WTC11 (cell line): ENCODE results near the gene ATG13. TPM values are rescaled to one million over a fixed set of nuclear protein-coding genes. Genes with fewer than 3 reads are reported as not detected.

Experiments
- ATAC-seq: fragments of 200-7000 bp; cut with Tn5 transposase; 2 replicates; pipeline ENCODE4 v1.10.0; 2021; ENCODE audit warnings: mild to moderate bottlenecking, moderate library complexity
- CTCF ChIA-PET: fragments of 300-600 bp; sonication (Branson Sonifier 250); formaldehyde crosslinking; loops from one replicate; lab custom pipeline; 2021; ENCODE audit warnings: antibody characterized with exemption; lab: Charles Lee
- POLR2A ChIA-PET: fragments of 350-600 bp; sonication (Branson Sonifier 250); formaldehyde crosslinking; loops from one replicate; lab custom pipeline; 2021; ENCODE audit warnings: antibody characterized with exemption; lab: Charles Lee
- DNase-seq: peaks from one replicate; pipeline ENCODE4 v3.0.0; 2021; ENCODE audit warnings: low spot score
- H3K27ac Mint-ChIP-seq: 2 replicates; pipeline ENCODE4 v1.8.0; 2021; ENCODE audit warnings: mixed read lengths
- H3K27me3 Mint-ChIP-seq: 2 replicates; pipeline ENCODE4 v1.8.0; 2021; ENCODE audit warnings: low read depth, mild to moderate bottlenecking, moderate library complexity, mixed read lengths
- H3K36me3 Mint-ChIP-seq: 2 replicates; pipeline ENCODE4 v1.8.0; 2021; ENCODE audit warnings: mixed read lengths
- H3K4me1 Mint-ChIP-seq: 2 replicates; pipeline ENCODE4 v1.8.0; 2022; ENCODE audit warnings: mixed read lengths
- H3K4me3 Mint-ChIP-seq: 2 replicates; pipeline ENCODE4 v1.8.0; 2021; ENCODE audit warnings: mild to moderate bottlenecking, moderate library complexity, mixed read lengths
- H3K9me3 Mint-ChIP-seq: 2 replicates; pipeline ENCODE4 v1.8.0; 2021; ENCODE audit warnings: mixed read lengths
- ATF1 ChIP-seq: sonication (generic); formaldehyde crosslinking; IDR thresholded peaks from 2 replicates; pipeline ENCODE4 v1.8.1; 2023; ENCODE audit warnings: mild to moderate bottlenecking, moderate library complexity, missing genetic modification reagents
- CREB1 ChIP-seq: sonication (generic); formaldehyde crosslinking; IDR thresholded peaks from 2 replicates; pipeline ENCODE4 v1.8.0; 2023; ENCODE audit warnings: mild to moderate bottlenecking, missing genetic modification reagents
- CREM ChIP-seq: sonication (generic); formaldehyde crosslinking; IDR thresholded peaks from 2 replicates; pipeline ENCODE4 v1.8.1; 2022; ENCODE audit warnings: mild to moderate bottlenecking, missing genetic modification reagents, moderate library complexity
- FOXP1 ChIP-seq: sonication (generic); formaldehyde crosslinking; IDR thresholded peaks from 2 replicates; pipeline ENCODE4 v1.8.0; 2022; ENCODE audit warnings: missing genetic modification reagents, mild to moderate bottlenecking, moderate library complexity, borderline replicate concordance
- HMGA2 ChIP-seq: fragments of 250-450 bp; sonication (Bioruptor Pico); IDR thresholded peaks from 2 replicates; pipeline ENCODE4 v1.4.0; 2021; ENCODE audit warnings: mild to moderate bottlenecking, moderate library complexity
- MYBL2 ChIP-seq: sonication (generic); formaldehyde crosslinking; IDR thresholded peaks from 2 replicates; pipeline ENCODE4 v1.8.1; 2023; ENCODE audit warnings: mild to moderate bottlenecking, moderate library complexity, missing genetic modification reagents
- NFE2L1 ChIP-seq: sonication (generic); formaldehyde crosslinking; IDR thresholded peaks from 2 replicates; pipeline ENCODE4 v1.8.1; 2023; ENCODE audit warnings: missing genetic modification reagents
- NR1H2 ChIP-seq: sonication (generic); formaldehyde crosslinking; IDR thresholded peaks from 2 replicates; pipeline ENCODE4 v1.9.0; 2021; ENCODE audit warnings: mild to moderate bottlenecking, moderate library complexity, missing genetic modification reagents
- OVOL2 ChIP-seq: fragments of 250-450 bp; sonication (Bioruptor Pico); IDR thresholded peaks from 2 replicates; pipeline ENCODE4 v1.9.0; 2021; ENCODE audit warnings: mild to moderate bottlenecking, borderline replicate concordance
- SOX15 ChIP-seq: fragments of 250-450 bp; sonication (Bioruptor Pico); IDR thresholded peaks from 2 replicates; pipeline ENCODE4 v1.9.0; 2021; ENCODE audit warnings: mild to moderate bottlenecking
- SP1 ChIP-seq: sonication (generic); formaldehyde crosslinking; conservative IDR thresholded peaks from 2 replicates; pipeline ENCODE4 v1.8.1; 2022; ENCODE audit warnings: missing genetic modification reagents
- TCF7 ChIP-seq: sonication (generic); formaldehyde crosslinking; IDR thresholded peaks from 2 replicates; pipeline ENCODE4 v1.8.0; 2022; ENCODE audit warnings: mild to moderate bottlenecking, low read depth, missing genetic modification reagents, moderate library complexity
- TP53 ChIP-seq: sonication (generic); formaldehyde crosslinking; IDR thresholded peaks from 2 replicates; pipeline ENCODE4 v1.8.1; 2023; ENCODE audit warnings: mild to moderate bottlenecking, missing genetic modification reagents
- ZNF263 ChIP-seq: sonication (generic); formaldehyde crosslinking; IDR thresholded peaks from 2 replicates; pipeline ENCODE4 v1.8.1; 2022; ENCODE audit warnings: low read depth, mild to moderate bottlenecking, moderate library complexity, missing genetic modification reagents
- ZNF317 ChIP-seq: sonication (generic); formaldehyde crosslinking; IDR thresholded peaks from 2 replicates; pipeline ENCODE4 v1.8.1; 2023; ENCODE audit warnings: low read depth, mild to moderate bottlenecking, moderate library complexity, missing genetic modification reagents, borderline replicate concordance
- ZNF396 ChIP-seq: fragments of 250-450 bp; sonication (Bioruptor Pico); IDR thresholded peaks from 2 replicates; pipeline ENCODE4 v1.8.0; 2021; ENCODE audit warnings: mild to moderate bottlenecking, moderate library complexity, borderline replicate concordance
- total RNA-seq: library from RNA; stranded (reverse); gene quantifications from 3 replicates; pipeline ENCODE4 v1.2.3, GENCODE V29; 2021
- TF ChIP-seq, protein P1 (sequence below): sonication (generic); formaldehyde crosslinking; IDR thresholded peaks from 2 replicates; pipeline ENCODE4 v1.8.0; 2022; ENCODE audit warnings: mild to moderate bottlenecking, missing genetic modification reagents
- TF ChIP-seq, protein P2 (sequence below): sonication (generic); formaldehyde crosslinking; IDR thresholded peaks from 2 replicates; pipeline ENCODE4 v1.8.1; 2022; ENCODE audit warnings: low read depth, mild to moderate bottlenecking, moderate library complexity, missing genetic modification reagents, borderline replicate concordance
- TF ChIP-seq, protein P3 (sequence below): sonication (generic); formaldehyde crosslinking; IDR thresholded peaks from 2 replicates; pipeline ENCODE4 v1.8.0; 2022; ENCODE audit warnings: mild to moderate bottlenecking, missing genetic modification reagents
- TF ChIP-seq, protein P4 (sequence below): fragments of 250-450 bp; sonication (Bioruptor Pico); conservative IDR thresholded peaks from 2 replicates; pipeline ENCODE4 v1.9.0; 2021; ENCODE audit warnings: mild to moderate bottlenecking
- TF ChIP-seq, protein P5 (sequence below): sonication (generic); formaldehyde crosslinking; IDR thresholded peaks from 2 replicates; pipeline ENCODE4 v1.8.1; 2022; ENCODE audit warnings: missing genetic modification reagents, borderline replicate concordance

ATG13 gene
- total RNA-seq, 1 experiment from 2014 or later = 85.4 TPM

DNA sequence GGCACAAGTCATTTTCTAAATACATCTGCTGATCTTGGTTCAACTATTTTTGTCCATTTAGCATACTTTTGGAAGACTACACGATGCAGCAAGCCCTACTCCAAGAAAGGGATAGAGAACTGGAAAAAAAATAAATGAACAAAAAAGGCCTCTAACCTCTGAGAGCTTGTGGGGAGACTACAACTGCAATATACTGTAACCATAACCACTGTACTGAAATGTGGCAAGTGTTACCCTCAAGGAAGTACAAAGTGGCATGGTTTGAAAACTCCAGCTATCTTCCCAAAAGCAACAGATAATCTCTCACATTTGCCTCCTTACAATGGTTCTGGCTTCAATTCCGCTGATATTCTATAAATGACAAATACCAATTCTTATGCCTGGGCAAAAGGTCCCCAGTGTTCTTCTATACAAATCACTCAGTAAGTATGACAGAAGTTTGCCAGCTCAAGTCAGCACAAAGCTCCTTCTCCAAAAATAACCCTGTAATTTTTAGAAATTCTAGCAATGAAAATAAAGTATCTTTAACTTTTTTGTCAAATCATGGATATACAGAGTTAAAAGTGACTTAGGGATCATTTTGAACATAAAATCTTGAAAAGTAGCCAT is 46.5 kb upstream of the ATG13 start:
- Mint-ChIP-seq H3K27me3 (no peaks in the 10 kb centered on the region), H3K4me3 (no peak overlapping the region), H3K27ac (no peak overlapping the region), H3K9me3 (peaks cover 8% of the 10 kb centered on the region), H3K4me1 (peaks cover 3% of the 10 kb centered on the region; the same call in 1 of the 2 replicates), H3K36me3 (peaks cover 9% of the 10 kb centered on the region)
- no peak for TF ChIP-seq ZNF396 (CRISPR knock-in tag)
- TF ChIP-seq NFE2L1 (CRISPR knock-in tag) = no peak
- TF ChIP-seq, protein P1, sequence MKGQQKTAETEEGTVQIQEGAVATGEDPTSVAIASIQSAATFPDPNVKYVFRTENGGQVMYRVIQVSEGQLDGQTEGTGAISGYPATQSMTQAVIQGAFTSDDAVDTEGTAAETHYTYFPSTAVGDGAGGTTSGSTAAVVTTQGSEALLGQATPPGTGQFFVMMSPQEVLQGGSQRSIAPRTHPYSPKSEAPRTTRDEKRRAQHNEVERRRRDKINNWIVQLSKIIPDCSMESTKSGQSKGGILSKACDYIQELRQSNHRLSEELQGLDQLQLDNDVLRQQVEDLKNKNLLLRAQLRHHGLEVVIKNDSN (CRISPR knock-in tag) = no peak
- TF ChIP-seq, protein P2, sequence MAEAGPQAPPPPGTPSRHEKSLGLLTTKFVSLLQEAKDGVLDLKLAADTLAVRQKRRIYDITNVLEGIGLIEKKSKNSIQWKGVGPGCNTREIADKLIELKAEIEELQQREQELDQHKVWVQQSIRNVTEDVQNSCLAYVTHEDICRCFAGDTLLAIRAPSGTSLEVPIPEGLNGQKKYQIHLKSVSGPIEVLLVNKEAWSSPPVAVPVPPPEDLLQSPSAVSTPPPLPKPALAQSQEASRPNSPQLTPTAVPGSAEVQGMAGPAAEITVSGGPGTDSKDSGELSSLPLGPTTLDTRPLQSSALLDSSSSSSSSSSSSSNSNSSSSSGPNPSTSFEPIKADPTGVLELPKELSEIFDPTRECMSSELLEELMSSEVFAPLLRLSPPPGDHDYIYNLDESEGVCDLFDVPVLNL = no peak
- TF ChIP-seq TP53 (CRISPR knock-in tag) = no peak
- TF ChIP-seq CREB1 (CRISPR knock-in tag) = no peak
- no peak for TF ChIP-seq SOX15 (CRISPR knock-in tag)
- no peak for TF ChIP-seq HMGA2
- TF ChIP-seq, protein P3, sequence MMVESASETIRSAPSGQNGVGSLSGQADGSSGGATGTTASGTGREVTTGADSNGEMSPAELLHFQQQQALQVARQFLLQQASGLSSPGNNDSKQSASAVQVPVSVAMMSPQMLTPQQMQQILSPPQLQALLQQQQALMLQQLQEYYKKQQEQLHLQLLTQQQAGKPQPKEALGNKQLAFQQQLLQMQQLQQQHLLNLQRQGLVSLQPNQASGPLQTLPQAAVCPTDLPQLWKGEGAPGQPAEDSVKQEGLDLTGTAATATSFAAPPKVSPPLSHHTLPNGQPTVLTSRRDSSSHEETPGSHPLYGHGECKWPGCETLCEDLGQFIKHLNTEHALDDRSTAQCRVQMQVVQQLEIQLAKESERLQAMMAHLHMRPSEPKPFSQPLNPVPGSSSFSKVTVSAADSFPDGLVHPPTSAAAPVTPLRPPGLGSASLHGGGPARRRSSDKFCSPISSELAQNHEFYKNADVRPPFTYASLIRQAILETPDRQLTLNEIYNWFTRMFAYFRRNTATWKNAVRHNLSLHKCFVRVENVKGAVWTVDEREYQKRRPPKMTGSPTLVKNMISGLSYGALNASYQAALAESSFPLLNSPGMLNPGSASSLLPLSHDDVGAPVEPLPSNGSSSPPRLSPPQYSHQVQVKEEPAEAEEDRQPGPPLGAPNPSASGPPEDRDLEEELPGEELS = no peak
- no peak for TF ChIP-seq SP1 (CRISPR knock-in tag)
- no peak for TF ChIP-seq TCF7 (CRISPR knock-in tag)
- TF ChIP-seq ATF1 (CRISPR knock-in tag) = no peak
- no peak for TF ChIP-seq MYBL2 (CRISPR knock-in tag)
- no peak for TF ChIP-seq CREM (CRISPR knock-in tag)
- no peak for TF ChIP-seq ZNF317 (CRISPR knock-in tag)
- TF ChIP-seq NR1H2 (CRISPR knock-in tag) = no peak
- TF ChIP-seq ZNF263 (CRISPR knock-in tag) = no peak
- TF ChIP-seq FOXP1 = no peak
- CTCF ChIA-PET = interaction anchor here (0.7 to 1.2 kb wide), 2 partner anchors 41 to 179 kb away, joined by 3 to 4 read pairs; partner anchors contain the start of gene CHRM4
- POLR2A ChIA-PET = interaction anchor here (0.6 kb wide), 1 partner anchor 18 kb away, joined by 5 read pairs; no protein-coding TSS in a partner anchor
- no peak for ATAC-seq
- DNase-seq = no peak

DNA sequence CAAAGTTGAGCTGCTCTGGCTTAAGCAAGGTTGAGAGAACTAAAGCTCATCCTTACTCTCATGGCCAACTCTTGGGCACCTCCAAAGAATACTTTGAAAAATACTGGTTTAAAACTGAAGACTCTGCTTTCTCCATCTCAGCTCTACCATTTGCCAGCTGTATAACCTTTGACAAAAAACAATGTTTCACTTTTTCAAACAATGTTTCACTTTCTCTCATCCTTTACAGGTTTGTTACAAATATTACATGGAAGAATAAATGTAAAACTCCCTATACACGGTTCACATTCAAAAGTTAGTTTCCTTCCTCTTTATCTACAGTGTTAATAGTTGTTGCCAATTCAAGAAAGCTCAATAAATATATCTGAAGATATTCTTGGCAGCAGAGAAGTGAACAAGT is 42.7 kb upstream of the ATG13 start:
- Mint-ChIP-seq H3K27ac (no peak overlapping the region), H3K4me3 (no peak overlapping the region), H3K36me3 (peaks cover 11% of the 10 kb centered on the region), H3K9me3 (peaks cover 11% of the 10 kb centered on the region), H3K4me1 (no peaks in the 10 kb centered on the region), H3K27me3 (no peaks in the 10 kb centered on the region)
- ChIA-PET POLR2A (interaction anchor here (0.6 kb wide), 2 partner anchors 25 to 1104 kb away, joined by 3 to 5 read pairs; no protein-coding TSS in a partner anchor), CTCF (no interaction called here)
- ATAC-seq (no peak), DNase-seq (no peak)
- TF ChIP-seq OVOL2 (CRISPR knock-in tag) = no peak
- TF ChIP-seq, protein P4, sequence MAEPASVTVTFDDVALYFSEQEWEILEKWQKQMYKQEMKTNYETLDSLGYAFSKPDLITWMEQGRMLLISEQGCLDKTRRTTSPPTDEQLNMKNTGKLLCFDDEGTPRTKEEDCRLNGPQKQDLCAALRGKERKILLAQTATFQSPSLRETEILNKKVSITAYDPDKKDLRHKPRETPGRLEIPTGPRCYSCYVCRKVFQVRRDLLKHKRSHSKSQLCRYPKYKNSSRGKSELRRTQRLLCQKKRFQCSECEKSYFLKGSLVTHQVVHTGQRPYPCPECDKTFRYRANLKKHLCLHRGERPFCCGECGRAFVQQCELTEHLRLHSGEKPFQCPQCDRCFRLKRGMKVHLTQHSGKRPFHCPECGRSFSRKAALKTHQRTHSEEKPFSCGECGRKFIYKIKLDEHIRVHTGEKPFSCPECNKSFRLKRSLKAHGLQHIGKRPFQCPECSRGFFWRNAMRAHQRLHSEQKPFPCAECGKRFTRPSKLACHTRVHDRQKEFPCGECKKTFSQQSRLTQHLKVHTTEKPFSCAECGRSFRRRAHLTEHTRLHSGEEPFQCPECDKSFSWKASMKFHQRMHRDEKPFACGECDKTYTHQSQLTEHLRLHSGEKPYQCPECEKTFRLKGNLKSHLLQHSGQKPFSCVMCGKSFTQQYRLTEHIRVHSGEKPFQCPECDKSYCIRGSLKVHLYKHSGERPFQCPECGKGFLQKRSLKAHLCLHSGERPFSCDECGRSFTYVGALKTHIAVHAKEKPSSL (CRISPR knock-in tag) = no peak
- TF ChIP-seq, protein P5, sequence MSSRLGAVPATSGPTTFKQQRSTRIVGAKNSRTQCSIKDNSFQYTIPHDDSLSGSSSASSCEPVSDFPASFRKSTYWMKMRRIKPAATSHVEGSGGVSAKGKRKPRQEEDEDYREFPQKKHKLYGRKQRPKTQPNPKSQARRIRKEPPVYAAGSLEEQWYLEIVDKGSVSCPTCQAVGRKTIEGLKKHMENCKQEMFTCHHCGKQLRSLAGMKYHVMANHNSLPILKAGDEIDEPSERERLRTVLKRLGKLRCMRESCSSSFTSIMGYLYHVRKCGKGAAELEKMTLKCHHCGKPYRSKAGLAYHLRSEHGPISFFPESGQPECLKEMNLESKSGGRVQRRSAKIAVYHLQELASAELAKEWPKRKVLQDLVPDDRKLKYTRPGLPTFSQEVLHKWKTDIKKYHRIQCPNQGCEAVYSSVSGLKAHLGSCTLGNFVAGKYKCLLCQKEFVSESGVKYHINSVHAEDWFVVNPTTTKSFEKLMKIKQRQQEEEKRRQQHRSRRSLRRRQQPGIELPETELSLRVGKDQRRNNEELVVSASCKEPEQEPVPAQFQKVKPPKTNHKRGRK = no peak
